AG09319 (cell line): Measurements from ENCODE around the gene PCSK1.
"Not testable (repeated sequence)": the region's sequence is repeated elsewhere in the genome, so short reads cannot be mapped to it uniquely, and the experiment has no call there.

Source experiments
- DNase-seq: peaks from one replicate; pipeline ENCODE4 v3.0.0-alpha.2; 2010; ENCODE audit warnings: low read depth; ENCODE audit errors: extremely low read depth
- TF ChIP-seq, protein P1 (sequence below): IDR thresholded peaks from 2 replicates; pipeline ENCODE4 v1.5.1; 2011; ENCODE audit warnings: low read depth, mild to moderate bottlenecking, inconsistent platforms, low read length, moderate library complexity

The PCSK1 gene

GRCh38 chr5:96408210-96408777 is 24.8 kb downstream of the PCSK1 start:
- TF ChIP-seq, protein P1, sequence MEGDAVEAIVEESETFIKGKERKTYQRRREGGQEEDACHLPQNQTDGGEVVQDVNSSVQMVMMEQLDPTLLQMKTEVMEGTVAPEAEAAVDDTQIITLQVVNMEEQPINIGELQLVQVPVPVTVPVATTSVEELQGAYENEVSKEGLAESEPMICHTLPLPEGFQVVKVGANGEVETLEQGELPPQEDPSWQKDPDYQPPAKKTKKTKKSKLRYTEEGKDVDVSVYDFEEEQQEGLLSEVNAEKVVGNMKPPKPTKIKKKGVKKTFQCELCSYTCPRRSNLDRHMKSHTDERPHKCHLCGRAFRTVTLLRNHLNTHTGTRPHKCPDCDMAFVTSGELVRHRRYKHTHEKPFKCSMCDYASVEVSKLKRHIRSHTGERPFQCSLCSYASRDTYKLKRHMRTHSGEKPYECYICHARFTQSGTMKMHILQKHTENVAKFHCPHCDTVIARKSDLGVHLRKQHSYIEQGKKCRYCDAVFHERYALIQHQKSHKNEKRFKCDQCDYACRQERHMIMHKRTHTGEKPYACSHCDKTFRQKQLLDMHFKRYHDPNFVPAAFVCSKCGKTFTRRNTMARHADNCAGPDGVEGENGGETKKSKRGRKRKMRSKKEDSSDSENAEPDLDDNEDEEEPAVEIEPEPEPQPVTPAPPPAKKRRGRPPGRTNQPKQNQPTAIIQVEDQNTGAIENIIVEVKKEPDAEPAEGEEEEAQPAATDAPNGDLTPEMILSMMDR, result no peak

DNA sequence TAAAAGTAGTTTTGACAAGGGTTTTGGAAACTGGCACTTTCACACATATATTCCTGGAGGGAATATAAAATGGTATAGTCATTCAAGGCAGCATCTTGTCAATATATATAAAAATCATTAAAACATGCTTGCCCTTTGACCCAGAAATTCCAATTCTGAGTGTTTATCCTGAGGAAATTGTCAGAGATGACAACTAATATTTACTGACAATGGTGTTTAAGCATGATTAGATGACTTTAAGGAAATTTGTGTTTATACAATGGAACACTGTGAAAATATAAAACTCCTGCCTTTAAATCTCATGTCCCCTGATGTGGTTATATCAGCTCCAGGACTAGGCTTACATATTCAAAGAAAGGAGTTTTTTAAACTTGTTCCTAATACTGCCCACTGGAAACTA is 25.6 kb downstream of the PCSK1 start:
- TF ChIP-seq, protein P1, result no peak
- DNase-seq, result no peak

More at GRCh38 chr5:96408210-96408777, 24.8 kb downstream of the PCSK1 start:
- no peak for DNase-seq

DNA sequence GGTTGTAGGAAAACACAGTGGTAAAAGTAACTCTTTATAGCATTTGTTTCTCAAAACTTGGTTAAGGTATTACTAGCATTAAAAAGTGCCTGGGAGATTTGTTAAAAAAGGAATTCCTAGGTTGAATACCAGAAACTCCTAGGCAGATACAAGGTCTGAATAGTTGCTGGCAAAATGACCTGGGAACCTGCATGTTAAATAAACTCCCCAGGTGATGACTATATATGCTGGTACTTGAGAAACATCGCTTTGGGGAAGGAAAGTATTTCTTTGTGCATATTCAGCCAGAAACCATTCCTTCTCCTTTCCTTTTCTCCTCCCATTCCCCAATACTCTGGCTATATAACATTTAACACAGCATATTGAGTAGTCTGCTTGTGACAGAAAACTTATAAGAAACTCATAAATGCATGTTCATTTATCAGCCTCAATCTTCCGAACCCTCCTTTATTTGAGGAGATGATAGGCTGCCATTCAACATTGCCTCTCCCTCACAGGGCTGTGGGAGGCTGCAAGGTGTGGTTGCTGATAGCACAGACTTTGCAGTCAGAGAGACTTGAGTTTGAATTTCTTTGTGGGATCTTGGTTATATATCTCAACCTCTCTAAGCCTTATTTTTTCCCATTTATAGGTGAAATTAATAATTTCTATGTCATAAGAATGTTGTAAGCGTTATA is 28.7 kb downstream of the PCSK1 start:
- TF ChIP-seq, protein P1, result no peak
- DNase-seq, result no peak

DNA sequence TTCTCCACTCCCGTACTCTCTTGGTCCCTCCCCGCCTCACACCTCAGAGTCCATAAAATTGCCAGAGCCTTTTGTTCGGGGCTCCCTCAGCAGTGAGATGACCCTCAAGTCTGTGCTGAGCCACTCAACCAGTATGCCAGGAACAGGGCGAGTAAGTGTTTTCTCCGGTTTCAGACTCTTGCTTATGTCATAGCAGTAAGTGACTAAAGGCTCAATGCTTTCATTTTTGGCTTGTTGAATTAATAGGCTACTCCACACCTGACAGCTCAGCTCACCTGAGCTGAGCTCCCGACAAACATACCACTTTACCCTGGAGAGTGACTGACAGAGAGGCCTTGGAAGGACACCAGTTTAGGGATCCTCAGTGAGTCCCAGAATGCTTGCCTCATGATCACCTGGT is 30.5 kb downstream of the PCSK1 start:
- TF ChIP-seq, protein P1, result no peak
- DNase-seq, result no peak

GRCh38 chr5:96396878-96397277 is 36.2 kb downstream of the PCSK1 start:
- no peak for DNase-seq
- TF ChIP-seq, protein P1, result no peak

DNA sequence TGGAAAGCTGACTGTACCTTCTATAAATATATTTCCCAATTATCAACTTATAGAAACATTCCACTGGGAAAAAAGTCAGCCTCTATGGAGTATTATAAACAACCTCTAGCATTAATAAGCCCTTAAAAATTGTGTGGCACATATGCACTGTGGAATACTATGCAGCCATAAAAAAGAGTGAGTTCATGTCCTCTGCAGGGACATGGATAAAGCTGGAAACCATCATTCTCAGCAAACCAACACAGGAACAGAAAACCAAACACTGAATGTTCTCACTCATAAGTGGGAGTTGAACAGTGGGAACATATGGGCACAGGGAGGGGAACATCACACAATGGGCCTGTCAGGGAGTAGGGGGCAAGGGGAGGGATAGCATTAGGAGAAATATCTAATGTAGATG is 37.8 kb downstream of the PCSK1 start:
- not testable (repeated sequence) for DNase-seq

DNA sequence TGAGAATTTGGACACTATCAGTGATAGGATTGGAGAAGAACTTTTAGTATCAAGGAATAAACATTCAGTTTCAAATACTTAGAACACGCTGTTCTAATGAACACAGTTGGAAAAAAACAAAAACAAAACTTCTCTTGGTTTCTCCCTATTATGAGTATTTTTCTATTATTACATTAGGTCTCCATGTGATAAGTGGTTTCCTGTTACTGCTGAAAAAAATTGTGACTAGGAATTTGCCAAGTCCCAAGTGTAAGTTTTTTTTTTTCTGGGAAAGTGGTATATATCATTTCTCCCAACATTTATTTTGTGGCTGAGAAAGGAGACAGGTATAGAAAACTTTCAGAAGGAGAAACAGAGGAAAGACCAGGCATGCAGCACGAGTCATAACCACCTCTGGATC is 41.1 kb downstream of the PCSK1 start:
- no peak for DNase-seq

More for the DNA sequence above, 41.1 kb downstream of the PCSK1 start:
- TF ChIP-seq, protein P1, result no peak
